ENCODE data around the gene IMPA2.

IMPA2 gene

GRCh38 chr18:11990539-11990938, 9.2 kb downstream of the IMPA2 start:
- DNase-seq (ENCODE audit: low read depth): no peak
- no peak for TF ChIP-seq CTCF (IDR thresholded peaks at IDR 0.05; ENCODE audit: control insufficient read depth, extremely low read depth, insufficient read depth)
- H3K4me3 ChIP-seq (ENCODE audit: low read depth, low read length): no peak overlapping the region

DNA sequence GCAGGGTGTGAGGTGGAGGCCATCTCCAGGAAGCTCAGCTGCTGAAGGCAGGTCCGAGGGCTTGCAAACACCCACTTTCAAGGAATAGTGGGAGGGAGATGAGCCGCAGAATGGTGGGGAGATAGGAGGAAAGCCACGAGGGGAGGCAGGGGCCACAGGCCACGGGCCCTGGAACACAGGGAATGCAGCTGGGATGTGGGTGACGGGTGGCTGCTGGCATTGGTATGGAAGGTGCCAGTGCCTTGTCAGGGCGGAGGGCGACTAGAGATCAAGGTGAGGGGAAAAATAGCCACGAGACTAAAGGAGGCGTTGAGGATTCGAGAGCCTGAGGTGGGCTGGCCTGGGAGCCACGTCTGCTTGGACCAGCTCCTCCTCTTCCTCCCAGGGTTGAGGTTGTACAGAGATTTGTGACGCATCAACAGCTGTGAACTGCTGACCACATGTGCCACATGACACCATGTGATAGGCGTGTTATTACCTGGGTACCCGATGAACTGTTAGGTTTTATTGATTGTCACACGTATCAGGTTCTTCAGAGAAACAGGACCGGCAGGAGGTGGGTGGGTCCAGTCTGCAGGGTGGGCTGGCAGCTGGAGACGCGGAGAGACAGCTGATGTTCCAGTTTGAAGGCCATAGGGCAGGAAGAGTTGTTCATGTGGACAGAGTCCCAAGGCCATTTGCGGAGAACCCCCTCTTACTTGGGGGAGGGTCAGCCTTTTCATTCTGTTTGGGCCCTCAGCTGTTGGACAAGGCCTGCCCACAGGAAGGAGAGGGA, 9.9 kb downstream of the IMPA2 start:
- TF ChIP-seq CTCF (IDR thresholded peaks at IDR 0.05; ENCODE audit: control insufficient read depth, extremely low read depth, insufficient read depth): no peak

GRCh38 chr18:11992096-11992790, 10.9 kb downstream of the IMPA2 start:
- no peak overlapping the region for H3K4me3 ChIP-seq (ENCODE audit: low read depth, low read length)
- DNase-seq (ENCODE audit: low read depth): no peak
- no peak for TF ChIP-seq CTCF (IDR thresholded peaks at IDR 0.05; ENCODE audit: control insufficient read depth, extremely low read depth, insufficient read depth)

More for the DNA sequence above, 9.9 kb downstream of the IMPA2 start:
- DNase-seq (ENCODE audit: low read depth): no peak
- no peak overlapping the region for H3K4me3 ChIP-seq (ENCODE audit: low read depth, low read length)

DNA sequence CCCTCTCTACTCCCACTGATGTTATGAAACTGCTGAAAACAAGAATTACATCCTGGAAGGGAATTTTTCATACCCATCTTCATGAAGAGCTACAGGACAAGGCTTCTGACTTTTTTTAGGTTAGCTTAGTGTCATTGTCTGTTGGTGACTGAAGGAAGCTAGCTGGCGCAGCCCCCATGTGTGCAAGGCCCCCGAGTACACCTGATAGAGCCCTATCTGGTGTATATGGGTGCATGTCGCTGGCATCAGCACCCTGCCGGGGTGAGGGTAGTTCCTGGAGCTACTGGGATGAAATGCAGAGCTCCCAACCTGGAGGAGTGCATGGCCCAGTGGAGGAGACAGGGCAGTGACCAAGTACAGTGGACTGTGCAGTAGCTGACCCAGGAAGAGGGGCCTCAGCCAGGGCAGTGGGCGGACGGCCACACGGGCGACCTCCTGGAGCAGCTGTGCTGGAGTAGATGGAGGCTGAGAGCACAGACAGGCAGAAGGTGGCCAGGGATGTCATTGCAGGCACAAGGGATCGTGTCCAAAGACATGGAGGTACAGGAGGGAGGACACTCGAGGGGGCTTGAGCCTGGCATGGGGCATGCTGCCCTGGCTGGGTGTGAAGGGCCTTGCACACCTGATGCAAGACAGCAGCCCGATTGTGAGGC, 12.1 kb downstream of the IMPA2 start:
- TF ChIP-seq CTCF (IDR thresholded peaks at IDR 0.05; ENCODE audit: control insufficient read depth, extremely low read depth, insufficient read depth): no peak
- H3K4me3 ChIP-seq (ENCODE audit: low read depth, low read length): no peak overlapping the region

GRCh38 chr18:11994336-11994702, 13.0 kb downstream of the IMPA2 start:
- TF ChIP-seq CTCF (IDR thresholded peaks at IDR 0.05; ENCODE audit: control insufficient read depth, extremely low read depth, insufficient read depth): no peak
- H3K4me3 ChIP-seq (ENCODE audit: low read depth, low read length): no peak overlapping the region
- no peak for DNase-seq (ENCODE audit: low read depth)

More for the DNA sequence above, 12.1 kb downstream of the IMPA2 start:
- no peak for DNase-seq (ENCODE audit: low read depth)

GRCh38 chr18:11994703-11995444, 13.6 kb downstream of the IMPA2 start:
- TF ChIP-seq CTCF (IDR thresholded peaks at IDR 0.05; ENCODE audit: control insufficient read depth, extremely low read depth, insufficient read depth): no peak
- H3K4me3 ChIP-seq (ENCODE audit: low read depth, low read length): no peak overlapping the region

More at GRCh38 chr18:11994703-11995444, 13.6 kb downstream of the IMPA2 start:
- no peak for DNase-seq (ENCODE audit: low read depth)

All from LNCaP clone FGC (cell line).